GM12878 (cell line): ENCODE data around the gene RBM10.
A peak's percentile ranks its signal among the peaks of the same experiment; 100 is the strongest.

Source experiments
- CBFB ChIP-seq: IDR thresholded peaks from 2 replicates; pipeline ENCODE4 v1.6.1; 2016; ENCODE audit warnings: antibody characterized with exemption, low read depth
- CBX5 ChIP-seq: sonication (generic); IDR thresholded peaks from 2 replicates; pipeline ENCODE4 v1.6.1; 2016; ENCODE audit warnings: low read depth, moderate library complexity, mild to moderate bottlenecking, inconsistent platforms
- CEBPB ChIP-seq, 2 experiments: fragments of 150-350 bp in 1 of 2; IDR thresholded peaks; 2 replicates each; pipeline ENCODE4 v1.6.1; 2012 to 2014; ENCODE audit warnings: low read depth in 2 of 2, low read length in 2 of 2, borderline replicate concordance in 1 of 2, inconsistent platforms in 1 of 2
- EED ChIP-seq: sonication (generic); IDR thresholded peaks from 2 replicates; pipeline ENCODE4 v1.6.1; 2016; ENCODE audit warnings: antibody characterized with exemption, low read depth
- ETV6 ChIP-seq, 2 experiments: fragments of 450-650 bp in 1 of 2; IDR thresholded peaks in 1 of 2; conservative IDR thresholded peaks in 1 of 2; 2 replicates each; pipeline ENCODE4 v1.6.1; 2014; ENCODE audit warnings: antibody characterized with exemption in 1 of 2, borderline replicate concordance in 1 of 2, low read depth in 1 of 2, mild to moderate bottlenecking in 1 of 2, moderate library complexity in 1 of 2
- GABPA ChIP-seq: IDR thresholded peaks from 2 replicates; pipeline ENCODE4 v1.6.1; 2014; ENCODE audit warnings: antibody characterized with exemption, low read depth, mild to moderate bottlenecking, inconsistent platforms
- PAX8 ChIP-seq: fragments of 450-650 bp; IDR thresholded peaks from 2 replicates; pipeline ENCODE4 v1.6.1; 2017; ENCODE audit warnings: mild to moderate bottlenecking, moderate library complexity
- POLR2AphosphoS5 ChIP-seq: IDR thresholded peaks from 2 replicates; pipeline ENCODE4 v1.6.1; 2011; ENCODE audit warnings: mild to moderate bottlenecking, low read length, inconsistent platforms
- RFX5 ChIP-seq: IDR thresholded peaks from 2 replicates; pipeline ENCODE4 v1.6.1; 2011; ENCODE audit warnings: low read depth, low read length, improper control_type of control experiment
- SIN3A ChIP-seq: IDR thresholded peaks from 2 replicates; pipeline ENCODE4 v1.6.1; 2012; ENCODE audit warnings: low read depth, low read length, improper control_type of control experiment
- SP1 ChIP-seq: IDR thresholded peaks from one replicate; pipeline ENCODE4 v1.6.1; 2011; ENCODE audit warnings: low read depth, low read length
- ZNF274 ChIP-seq: IDR thresholded peaks from one replicate; pipeline ENCODE4 v1.8.0; 2011; ENCODE audit not compliant: insufficient read length, insufficient read depth
- TF ChIP-seq, protein P1 (sequence below), 3 experiments: IDR thresholded peaks in 2 of 3; conservative IDR thresholded peaks in 1 of 3; 2 replicates each; pipeline ENCODE4 v1.5.1; 2011; ENCODE audit warnings: low read depth in 3 of 3, low read length in 3 of 3, mild to moderate bottlenecking in 3 of 3, control low read depth in 2 of 3, moderate library complexity in 2 of 3, inconsistent platforms in 1 of 3, mixed read lengths in 1 of 3; ENCODE audit not compliant: control insufficient read depth in 2 of 3, insufficient read depth in 1 of 3; ENCODE audit errors: extremely low read depth in 1 of 3

DNA sequence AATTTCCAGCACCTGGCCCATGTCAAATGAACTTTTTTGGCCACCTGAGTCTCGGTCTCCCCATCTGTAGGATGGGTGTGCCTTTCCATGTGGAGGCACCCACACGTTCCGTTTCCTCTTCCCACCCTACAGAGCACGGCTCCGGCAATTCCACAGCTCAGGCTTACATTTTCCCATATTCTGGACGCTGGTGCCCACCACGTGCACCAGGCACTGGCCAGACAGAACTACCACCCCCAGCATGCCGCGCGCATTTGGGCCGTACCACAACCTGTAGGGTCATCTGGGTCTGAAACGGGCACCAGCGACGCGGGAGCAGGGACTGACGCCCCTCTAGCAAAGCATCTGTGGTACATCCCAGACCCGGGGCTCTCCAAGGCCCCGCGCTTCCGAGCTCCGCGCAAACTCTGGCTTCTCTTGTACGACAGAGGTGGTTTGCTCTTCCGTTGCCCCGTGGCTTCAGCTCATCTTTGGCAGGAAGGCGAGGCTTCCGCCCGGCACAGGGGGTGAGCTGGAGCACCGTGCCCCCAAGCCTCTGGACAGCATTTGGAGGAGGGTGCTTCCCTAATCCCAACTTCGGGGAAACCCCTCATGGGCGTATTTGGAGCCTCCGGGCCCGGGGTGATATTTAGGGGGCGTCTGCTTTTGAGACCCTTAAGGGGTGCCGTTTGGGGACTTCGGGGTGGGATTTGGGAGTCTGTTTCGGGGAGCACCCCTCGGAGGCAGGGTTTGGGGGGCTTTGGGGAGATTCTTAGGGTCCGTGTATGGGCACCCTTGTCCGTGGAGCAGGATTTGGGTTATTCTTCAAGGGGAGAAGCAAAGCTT is 45.6 kb downstream of the RBM10 start:
- no peak for TF ChIP-seq CBX5
- TF ChIP-seq, protein P1, sequence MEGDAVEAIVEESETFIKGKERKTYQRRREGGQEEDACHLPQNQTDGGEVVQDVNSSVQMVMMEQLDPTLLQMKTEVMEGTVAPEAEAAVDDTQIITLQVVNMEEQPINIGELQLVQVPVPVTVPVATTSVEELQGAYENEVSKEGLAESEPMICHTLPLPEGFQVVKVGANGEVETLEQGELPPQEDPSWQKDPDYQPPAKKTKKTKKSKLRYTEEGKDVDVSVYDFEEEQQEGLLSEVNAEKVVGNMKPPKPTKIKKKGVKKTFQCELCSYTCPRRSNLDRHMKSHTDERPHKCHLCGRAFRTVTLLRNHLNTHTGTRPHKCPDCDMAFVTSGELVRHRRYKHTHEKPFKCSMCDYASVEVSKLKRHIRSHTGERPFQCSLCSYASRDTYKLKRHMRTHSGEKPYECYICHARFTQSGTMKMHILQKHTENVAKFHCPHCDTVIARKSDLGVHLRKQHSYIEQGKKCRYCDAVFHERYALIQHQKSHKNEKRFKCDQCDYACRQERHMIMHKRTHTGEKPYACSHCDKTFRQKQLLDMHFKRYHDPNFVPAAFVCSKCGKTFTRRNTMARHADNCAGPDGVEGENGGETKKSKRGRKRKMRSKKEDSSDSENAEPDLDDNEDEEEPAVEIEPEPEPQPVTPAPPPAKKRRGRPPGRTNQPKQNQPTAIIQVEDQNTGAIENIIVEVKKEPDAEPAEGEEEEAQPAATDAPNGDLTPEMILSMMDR (IDR thresholded peaks at IDR 0.05 in 2 of 3, conservative IDR thresholded peaks at IDR 0.05 in 1 of 3; ENCODE audit: control insufficient read depth in 2 of 3, extremely low read depth in 1 of 3, insufficient read depth in 1 of 3, low read depth in 3 of 3, low read length in 3 of 3) = no peak
- no peak for TF ChIP-seq GABPA
- TF ChIP-seq PAX8 = no peak
- TF ChIP-seq ETV6 (conservative IDR thresholded peaks at IDR 0.05 in 1 of 2, IDR thresholded peaks at IDR 0.05 in 1 of 2; ENCODE audit: borderline replicate concordance in 1 of 2, low read depth in 1 of 2) = peak in 1 of 2 experiments; percentile 5; a peak in 1 of 4 replicates
- TF ChIP-seq SIN3A = no peak
- no peak for TF ChIP-seq ZNF274
- TF ChIP-seq SP1 = peak; percentile 54
- TF ChIP-seq CEBPB (IDR thresholded peaks at IDR 0.05; ENCODE audit: borderline replicate concordance in 1 of 2, low read depth in 2 of 2, low read length in 2 of 2) = no peak
- no peak for TF ChIP-seq EED
- TF ChIP-seq CBFB = 0 out of 2 replicates have a peak, but pooled peaks have one; percentile 17
- TF ChIP-seq RFX5 = no peak
- TF ChIP-seq POLR2AphosphoS5 = peak; percentile 93
